HG03469 (cell line): ENCODE results near the gene FAM124A.

Experiments used
- ATAC-seq: cut with Tn5 transposase; IDR thresholded peaks from one replicate; pipeline ENCODE4 v1.9.1; 2021; ENCODE audit warnings: mild to moderate bottlenecking, moderate library complexity, moderate number of reproducible peaks; ENCODE audit not compliant: unreplicated experiment

FAM124A gene

GRCh38 chr13:51303063-51303552, 80.9 kb downstream of the FAM124A start:
- no peak for ATAC-seq

DNA sequence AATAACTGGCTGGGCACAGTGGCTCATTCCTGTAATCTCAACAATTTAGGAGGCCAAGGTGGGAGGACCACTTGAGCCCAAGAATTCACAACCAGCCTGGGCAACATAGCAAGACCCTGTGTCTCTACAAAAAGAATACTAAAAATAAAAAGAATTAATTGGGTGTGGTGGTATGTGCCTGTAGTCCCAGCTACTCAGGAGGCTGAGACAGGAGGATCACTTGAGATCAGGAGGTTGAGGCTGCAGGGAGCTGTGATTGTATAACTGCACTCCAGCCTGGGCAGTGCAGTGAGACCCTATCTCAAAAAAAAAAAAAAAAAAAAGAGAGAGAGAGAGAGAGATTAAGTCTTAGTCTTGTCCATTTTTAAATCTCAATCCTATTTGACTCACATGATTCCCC, 81.7 kb downstream of the FAM124A start:
- no peak for ATAC-seq

GRCh38 chr13:51305271-51305967, 83.2 kb downstream of the FAM124A start:
- no peak for ATAC-seq

DNA sequence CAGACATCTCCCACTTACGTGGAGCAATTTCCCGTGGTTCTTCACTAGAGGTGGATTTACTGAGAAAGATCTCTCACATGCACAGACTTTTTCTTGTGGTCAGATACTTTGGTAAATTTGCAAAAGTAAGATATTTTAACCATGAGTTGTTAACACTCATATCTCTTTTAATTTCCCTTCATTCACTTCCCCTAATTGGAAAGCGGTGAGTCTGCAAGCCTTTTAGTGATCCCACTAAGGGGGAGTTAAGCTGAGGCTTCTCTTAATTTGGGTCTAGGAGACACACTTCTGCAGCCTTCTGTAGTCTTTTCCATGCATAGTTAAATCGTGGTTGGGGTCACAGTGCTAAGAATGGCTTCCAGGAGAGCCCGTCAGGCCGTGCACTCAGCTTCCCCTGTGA, 86.6 kb downstream of the FAM124A start:
- ATAC-seq, result no peak

DNA sequence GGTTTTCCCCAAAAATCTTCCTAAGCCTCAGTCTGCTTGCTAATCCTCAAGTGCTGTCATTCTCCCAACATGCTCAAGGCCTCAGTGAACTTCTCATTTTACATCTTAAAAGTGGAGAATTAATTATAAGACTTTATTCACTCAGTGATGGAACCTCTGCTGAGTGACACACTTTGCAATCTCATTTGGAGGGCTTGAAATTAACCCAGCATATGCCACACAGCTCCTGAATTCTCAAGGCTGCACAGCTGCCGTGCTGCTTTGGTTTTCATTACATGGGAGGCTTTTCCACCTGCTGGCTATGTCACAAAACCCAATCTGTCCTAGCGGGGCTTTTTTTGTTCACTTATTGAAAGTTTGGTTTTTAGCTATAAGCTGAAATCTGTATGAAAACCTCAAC, 89.0 kb downstream of the FAM124A start:
- no peak for ATAC-seq

GRCh38 chr13:51311957-51312520, 89.8 kb downstream of the FAM124A start:
- no peak for ATAC-seq

- no peak for ATAC-seq
Observed at GRCh38 chr13:51313619-51314018, 91.4 kb downstream of the FAM124A start.

DNA sequence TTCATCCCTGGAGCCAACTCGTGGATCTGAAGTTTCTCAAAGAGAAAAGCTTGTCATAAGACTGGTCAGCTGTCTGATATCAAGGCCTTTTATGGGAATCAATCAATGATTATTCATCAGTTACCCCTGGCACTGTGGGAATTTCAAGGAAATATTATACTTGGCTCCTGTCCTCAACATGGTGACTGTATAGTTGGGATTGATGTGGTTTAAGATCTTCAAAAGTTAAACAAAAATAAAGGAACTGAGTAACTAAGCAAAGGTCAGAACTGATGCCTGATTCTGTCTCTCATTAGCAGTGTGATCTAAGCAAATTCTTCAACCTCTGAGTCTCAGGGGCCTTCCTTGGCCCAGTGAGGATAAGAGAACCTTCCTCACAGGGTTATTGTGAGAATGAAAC, 95.1 kb downstream of the FAM124A start:
- no peak for ATAC-seq

- ATAC-seq, result no peak
Observed at GRCh38 chr13:51318015-51318414, 95.8 kb downstream of the FAM124A start.

DNA sequence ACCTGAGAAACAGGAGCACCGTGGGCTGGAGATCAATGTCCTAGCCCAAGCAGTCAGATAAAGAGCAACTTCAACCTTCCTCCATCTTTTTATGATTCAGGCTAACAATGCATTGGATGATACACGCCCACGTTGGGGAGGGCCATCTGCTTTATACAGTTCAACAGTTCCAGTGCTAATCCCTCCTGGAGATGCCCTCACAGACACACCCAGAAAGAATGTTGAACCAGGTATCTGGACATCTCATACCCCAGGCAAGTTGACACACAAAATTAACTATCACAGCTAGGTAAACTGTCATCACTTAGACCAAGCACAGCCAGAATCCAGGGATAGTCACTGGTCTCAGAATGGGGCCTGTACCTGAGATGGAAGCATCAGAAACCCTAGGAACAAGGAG, 96.7 kb downstream of the FAM124A start:
- no peak for ATAC-seq

GRCh38 chr13:51321836-51322235, 99.6 kb downstream of the FAM124A start:
- ATAC-seq, result no peak

DNA sequence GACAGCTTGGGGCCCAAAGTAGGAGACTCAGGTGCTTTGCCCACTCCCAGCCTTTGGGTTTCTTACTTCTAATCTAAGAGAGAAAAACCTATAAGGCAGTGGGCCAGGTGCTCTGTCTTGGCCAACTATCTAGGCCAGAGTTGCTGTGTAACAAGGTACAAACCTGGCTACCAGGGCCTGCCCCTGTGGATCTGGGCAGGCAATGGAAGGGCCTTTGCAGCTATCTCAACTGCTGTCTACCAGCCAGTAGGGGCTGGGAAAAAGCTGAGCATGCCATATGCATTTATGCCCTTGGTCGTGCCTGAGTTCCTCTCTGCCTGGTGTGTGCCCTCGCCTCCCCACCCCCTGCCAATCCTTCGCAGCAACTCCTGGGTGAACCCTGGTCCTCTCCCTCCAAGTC, 100.6 kb downstream of the FAM124A start:
- ATAC-seq, result no peak

DNA sequence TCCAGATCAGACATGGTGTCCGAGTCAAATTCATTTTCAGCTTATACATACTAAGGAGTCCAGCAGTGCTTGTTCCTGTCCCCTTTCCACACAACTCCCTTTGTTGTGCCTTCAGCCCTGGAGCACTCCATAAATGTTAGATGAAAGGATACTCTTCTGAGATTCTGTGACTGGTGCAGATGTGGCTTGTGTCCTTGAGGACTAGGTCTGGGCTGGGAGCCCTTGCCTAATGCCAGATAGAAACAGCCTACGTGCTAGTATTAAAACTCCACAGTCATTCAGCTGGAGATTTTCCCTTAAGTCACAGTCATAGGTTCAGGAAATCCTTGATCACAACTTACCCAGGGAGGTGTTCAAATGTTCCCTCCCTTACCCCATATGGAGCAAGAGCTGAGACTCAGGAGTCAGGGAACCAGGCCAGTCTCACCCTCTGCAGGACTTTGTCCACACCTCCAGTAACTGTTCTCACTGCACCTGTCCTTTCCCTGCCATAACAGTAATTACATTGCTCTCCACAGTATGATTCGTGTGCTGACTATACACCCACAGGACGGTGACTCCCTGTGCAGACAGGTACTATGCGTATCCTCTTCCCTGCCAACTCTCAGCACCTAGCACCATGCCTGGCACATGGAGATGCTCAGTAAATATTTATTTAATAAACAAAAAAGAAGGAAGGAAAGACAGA, 101.8 kb downstream of the FAM124A start:
- ATAC-seq, result no peak

DNA sequence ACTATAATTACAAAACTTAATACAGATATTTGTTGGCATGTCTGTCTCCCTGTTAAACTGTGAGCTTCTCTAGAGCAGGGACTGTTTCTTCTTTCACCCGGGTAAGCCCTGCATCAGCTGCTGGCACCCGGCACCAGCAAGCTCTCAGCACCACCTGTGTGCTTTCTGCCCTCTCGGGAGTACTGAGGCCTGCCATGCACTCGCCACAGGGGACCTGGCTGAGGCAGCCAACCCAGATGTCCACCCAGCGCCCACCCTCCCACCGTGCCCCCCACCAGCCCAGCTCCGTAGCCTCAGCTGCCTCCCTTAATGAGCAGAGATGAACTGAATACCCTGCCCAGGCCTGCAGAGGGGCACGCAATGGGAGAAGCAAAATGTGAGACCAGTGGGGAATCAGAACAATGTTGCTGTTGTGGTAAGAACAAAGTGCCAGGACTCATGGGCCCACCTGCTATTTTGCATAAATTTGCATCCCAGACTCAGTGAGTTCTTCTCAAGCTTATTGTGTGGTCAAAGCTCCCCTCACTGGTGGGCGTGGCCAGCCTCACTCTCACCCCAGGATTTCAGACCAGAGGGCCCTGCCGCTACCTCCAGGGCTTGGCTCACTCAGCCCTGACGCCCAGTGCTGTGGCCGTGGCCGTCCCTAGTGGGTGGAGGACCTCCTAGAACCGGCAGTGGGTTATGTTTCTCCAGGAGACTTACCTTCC, 102.7 kb downstream of the FAM124A start:
- ATAC-seq, result no peak

GRCh38 chr13:51325837-51326236, 103.6 kb downstream of the FAM124A start:
- no peak for ATAC-seq

DNA sequence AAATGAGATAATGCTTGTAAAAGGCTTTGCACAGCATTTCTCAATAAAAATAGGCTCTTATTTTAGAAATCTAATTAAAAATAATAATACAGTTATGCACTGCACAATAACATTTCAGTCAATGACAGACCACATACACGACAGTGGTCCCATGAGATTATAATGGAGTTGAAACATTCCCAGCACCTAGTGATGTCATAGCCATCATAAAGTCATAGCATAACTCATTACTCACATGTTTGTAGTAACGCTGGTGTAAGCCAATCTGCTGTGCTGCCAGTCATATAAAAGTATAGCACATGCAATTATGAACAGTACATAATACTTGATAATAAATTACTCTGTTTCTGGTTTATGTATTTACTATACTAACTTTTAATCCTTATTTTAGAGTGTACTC, 104.6 kb downstream of the FAM124A start:
- ATAC-seq, result no peak

DNA sequence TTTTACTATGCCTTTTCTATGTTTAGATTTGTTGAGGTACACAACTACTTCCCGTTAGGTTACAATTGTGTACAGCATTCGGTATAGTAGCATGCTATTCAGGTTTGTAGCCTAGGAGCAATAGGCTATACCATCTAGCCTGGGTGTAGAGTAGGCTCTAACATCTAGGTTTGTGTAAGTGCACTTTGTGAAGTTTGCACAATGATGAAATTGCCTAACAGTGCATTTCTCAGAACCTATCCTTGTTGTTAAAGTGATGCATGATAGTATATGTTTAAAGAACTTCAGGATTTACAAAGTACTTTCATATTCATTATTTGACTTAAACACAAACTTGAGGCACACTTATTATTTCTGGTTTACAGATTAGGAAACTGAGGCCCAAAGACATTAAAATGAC, 105.8 kb downstream of the FAM124A start:
- ATAC-seq, result no peak

GRCh38 chr13:51328488-51328887, 106.3 kb downstream of the FAM124A start:
- no peak for ATAC-seq

DNA sequence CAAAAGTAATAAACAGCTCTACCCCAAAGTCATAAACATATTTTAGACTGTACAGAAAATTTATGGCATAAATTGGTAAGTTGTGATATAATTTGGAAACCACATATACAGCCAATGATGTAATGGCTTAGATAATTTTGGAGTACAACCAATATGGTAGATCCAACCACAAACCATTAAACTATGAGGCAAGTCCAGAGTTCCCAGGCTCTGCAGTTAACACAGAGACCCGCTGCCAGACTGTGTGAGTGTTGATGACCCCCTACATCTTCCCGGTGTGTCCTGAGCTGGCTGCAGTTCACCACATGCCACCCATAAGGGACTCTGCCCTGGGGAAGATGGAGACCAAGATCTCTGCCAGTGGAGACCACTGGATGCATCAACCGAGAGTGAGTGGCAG, 107.4 kb downstream of the FAM124A start:
- ATAC-seq, result no peak

DNA sequence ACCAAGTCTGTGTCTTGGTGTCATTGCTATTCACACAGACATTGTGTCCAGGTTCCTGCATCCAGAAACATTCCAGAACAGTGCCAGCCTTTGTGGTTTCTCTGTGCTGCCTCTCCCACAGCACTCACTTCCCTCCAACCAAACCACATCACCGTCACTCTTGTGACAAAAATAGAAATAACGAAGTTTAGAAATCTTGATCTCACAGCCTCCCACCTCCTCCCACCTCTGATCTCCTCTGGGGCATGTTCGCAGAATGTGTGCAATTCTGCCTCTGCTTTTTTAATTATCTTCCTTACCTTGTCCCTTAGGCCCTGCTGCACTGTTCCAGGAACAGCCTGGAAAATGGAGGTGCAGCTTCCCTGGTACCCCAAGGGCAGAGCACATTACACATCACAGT, 108.6 kb downstream of the FAM124A start:
- ATAC-seq, result no peak

- no peak for ATAC-seq
Observed at GRCh38 chr13:51331354-51331861, 109.2 kb downstream of the FAM124A start.
